Activated CD4-positive, CD25-positive, alpha-beta regulatory T cell treated with anti-CD3 and anti-CD28 coated beads, Interleukin-2, amount 50 U/mL, for 24 hours (primary cell): ENCODE data around the gene LEFTY1.
"Not testable (repeated sequence)": the region's sequence is repeated elsewhere in the genome, so short reads cannot be mapped to it uniquely, and the experiment has no call there.

Experiments
- ATAC-seq, 2 donors: fragments of 150-1000 bp; cut with Tn5 transposase; one replicate each; pipeline ENCODE4 v1.10.0; 2021; ENCODE audit warnings: mild to moderate bottlenecking in 1 of 2, moderate library complexity in 1 of 2

The LEFTY1 gene

GRCh38 chr1:225914947-225915346 is 26.0 kb upstream of the LEFTY1 start:
- ATAC-seq = no peak

DNA sequence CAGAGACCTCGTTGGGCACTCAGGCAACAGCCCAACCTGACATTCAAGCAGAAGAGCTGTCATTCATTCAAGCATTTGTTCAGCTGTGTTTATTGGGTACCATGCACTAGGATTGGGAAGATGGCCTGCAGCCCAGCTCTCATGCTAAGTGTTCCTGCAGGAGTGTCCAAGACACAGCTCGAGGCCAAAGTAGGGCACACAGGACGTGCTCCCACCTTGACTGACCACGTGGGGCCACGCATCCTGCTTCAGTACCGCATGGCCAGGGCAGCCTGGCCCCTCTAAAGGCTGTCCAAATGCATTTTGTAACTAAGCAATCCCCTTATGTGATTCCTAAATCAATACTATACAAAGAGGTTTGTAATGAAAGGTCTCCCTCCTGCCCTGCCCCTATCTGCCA is 25.4 kb upstream of the LEFTY1 start:
- ATAC-seq = no peak

DNA sequence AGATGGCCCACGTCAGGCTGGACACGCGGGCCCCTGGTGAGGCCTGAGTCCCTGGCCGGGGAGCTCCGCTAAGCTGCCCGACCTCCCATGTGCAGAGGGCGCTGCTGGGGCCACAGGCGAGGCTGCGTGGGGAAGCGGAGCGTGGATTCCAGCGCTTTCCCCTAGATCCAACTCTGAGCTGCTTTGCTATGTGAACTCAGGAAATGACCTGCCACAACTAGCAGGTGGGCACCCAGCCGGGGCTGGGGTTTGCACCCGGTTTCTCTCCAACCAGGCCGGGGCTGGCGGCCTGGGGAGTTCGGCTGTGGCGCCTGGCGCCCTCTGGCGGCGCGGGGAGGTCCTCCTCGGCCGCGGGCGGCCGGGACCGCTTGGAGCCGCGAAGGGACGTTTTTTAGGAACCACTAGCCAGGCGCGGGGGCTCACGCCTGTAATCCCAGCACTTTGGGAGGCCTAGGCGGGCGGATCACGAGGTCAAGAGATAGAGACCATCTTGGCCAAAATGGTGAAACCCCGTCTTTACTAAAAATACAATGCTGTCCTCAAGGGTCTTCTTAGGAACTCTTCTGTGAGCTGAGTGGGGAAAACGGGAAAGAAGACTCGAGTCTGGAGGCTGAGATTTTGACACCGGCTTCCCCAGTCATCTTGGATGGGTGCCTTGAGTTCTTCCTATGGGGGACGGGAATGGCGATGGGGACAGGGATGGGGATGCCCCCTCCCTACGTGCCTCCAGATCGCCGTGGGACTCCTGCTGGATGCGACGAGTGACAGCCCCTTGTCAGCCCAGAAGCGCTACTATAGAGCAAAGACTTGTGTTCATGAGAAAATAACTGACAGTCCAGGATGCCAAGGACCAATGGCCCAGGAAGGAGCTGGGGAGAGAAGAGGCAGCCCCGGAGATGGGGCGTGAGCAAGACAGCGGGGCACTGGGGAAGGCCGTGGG is 22.5 kb upstream of the LEFTY1 start:
- ATAC-seq = peak; percentile 85 to 88

- no peak for ATAC-seq
These were observed 20.5 kb upstream of the LEFTY1 start for GRCh38 chr1:225909477-225909876.

DNA sequence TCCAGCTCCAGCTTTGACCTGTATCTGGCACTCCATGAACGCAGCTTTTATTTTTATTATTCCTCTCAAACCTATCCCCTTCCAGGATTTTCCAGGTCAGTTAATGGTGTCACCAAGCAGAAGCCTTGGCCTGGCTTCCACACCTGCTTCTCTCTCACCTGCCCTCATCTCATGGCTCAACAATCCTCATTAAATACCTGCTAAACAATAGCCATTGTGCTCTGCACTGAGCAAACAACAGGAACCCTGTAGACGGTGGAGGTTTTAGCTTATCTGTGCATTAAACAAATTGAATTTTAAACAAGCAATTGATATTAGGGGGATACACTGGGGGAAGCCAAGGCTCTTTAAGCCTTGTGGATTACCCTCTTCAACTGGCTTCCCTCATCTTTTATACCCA is 19.8 kb upstream of the LEFTY1 start:
- no peak for ATAC-seq

DNA sequence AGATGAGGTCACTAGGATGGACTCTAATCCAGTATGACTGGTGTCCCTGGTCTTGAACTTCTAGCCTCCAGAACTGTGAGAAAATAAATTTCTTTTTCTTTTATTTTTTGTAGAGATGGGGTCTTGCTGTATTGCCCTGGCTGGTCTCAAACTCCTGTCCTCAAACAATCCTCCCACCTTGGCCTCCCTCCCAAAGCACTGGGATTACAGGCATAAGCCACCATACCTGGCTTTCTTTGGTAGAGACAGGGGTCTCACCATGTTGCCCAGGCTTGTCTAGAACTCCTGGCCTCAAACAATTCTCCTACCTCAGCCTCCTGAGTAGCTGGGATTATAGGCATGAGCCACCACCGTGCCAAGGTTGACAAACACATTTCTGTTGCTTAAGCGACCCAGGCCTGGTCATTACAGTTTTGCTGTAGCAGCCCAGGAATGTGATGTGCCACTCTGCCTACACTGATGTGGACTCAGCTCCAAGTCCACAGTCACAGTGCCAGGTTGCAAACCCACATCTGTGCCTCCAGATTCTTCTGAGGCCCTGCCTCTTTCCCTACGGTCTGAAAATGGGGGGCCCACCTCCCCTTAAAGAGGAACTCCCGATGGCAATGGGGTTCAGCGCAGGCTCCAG is 19.2 kb upstream of the LEFTY1 start:
- ATAC-seq = no peak

DNA sequence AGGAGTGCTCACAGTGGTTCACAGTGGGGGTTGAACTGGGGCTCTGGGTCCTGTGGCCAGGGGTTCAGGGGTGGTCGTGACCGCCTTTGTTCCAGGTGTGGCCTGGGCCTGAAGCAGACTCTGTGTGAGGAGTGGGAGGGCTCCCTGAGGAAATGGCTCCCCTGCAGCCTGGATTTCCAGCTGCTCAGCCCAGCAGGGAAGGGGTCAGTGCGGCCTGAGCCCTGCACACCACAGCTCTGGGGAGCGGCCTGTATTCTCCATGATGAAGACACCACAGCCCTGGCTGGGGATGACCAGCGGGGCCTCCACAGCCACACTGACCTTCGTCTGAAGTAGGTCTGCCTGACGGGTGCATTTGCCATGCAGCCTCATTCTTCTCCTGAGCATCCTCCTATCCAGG is 18.4 kb upstream of the LEFTY1 start:
- ATAC-seq = no peak

DNA sequence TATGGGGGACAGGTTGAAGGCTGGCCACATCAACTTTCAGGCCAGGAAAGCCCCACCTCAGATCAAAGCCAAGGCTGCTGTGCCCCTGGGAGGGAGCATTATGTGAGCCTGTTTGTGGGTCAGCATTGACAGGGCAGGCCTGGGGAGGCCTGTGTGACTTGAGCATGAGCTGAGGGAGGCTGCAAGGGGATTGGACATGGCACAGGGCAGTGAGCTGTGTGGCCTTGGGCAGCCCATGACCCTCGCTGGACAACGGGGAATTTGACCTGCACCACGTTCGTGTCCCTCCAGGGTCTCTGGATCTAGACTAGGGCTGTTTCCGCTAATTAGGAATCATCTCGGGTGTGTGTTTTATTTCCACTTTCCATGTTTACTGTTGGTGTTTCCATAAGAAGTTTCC is 17.5 kb upstream of the LEFTY1 start:
- no peak for ATAC-seq

DNA sequence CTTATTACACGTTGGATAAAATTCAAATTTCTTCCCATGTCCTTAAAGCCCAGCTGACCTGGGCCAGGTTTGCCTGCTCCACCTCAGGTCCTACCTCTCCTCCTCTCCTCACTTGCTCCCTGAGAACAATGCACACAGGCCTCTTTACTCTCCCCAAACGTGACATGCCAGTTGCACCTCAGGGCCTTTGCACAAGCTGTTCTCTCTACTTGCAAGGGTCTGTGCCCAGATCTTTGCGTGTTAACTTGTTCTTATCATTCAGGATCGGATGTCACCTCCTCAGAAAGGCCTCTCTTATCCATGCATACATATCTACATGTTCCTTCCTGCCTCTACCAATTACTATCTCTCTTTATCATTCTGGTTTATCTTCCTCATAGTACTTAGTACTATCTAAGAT is 14.7 kb upstream of the LEFTY1 start:
- no peak for ATAC-seq

GRCh38 chr1:225899044-225899925 is 10.3 kb upstream of the LEFTY1 start:
- ATAC-seq = no peak

DNA sequence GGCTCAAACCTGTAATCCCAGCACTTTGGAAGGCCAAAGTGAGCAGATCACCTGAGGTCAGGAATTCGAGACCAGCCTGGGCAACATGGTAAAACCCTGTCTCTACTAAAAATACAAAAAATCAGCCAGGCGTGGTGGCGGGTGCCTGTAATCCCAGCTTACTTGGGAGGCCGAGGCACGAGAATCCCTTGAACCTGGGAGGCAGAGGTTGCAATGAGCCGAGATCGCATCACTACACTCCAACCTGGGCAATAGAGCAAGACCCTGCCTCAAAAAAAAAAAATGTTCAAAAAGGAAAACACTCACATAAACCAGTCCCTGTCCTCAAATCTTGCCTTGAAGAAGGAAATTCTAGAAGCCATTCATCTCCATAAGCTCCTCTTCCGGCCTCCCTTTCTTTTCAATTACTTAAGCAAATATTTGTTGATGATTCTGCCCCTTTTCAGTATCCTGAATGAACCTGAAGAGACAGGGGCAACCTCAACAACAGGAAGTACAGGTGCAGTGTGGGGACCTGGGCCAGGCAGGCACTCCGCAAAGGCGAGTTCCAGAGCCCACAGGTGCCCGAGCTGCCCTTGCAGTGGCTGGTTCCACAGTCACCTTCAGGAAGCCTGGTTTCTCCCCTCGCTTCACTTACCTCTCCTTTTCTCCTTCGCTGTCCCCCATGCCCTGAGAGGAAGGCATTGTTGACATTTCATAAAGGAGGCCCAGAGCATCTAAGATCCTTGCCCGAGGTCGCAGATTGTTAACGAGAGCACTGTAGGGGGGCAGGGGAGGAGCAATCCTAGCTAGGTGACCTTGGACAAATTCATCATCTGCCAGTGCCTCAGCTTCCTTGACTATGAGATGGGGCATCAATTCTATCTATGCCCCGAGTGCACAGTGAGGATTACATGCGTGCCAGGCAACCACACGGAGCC is 8.9 kb upstream of the LEFTY1 start:
- ATAC-seq = no peak

DNA sequence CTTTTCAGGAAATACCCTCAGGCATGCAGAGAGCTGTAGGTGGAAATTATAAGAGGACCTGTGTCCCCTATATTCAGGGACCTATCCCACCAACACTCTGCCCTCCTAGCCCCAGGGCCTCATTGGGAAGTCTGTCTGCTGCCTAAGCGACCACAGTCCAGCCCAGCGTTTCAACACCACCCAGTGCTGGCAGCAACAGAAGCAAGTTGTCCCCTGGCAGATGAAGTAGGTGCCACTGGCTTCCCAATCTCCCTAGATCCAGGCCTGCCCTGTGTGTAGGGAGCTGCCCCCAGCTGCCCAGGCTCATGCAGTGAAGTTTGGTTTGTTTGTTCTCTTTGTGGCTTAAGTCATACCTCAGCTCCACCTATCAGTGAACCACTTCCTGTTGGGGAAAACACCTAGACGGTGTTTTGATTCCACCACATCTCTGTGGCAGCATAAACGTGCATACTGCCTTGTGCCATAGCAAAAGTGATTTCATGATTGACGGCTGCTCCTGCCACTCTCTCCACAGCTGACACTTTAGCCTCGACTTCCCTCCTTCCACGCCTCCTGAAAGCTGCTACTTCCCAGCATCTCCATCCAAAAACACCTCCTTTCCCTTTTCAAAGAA is 8.1 kb upstream of the LEFTY1 start:
- peak; percentile 100 for ATAC-seq

- no peak for ATAC-seq
These were observed 7.5 kb upstream of the LEFTY1 start for GRCh38 chr1:225896494-225896893.

DNA sequence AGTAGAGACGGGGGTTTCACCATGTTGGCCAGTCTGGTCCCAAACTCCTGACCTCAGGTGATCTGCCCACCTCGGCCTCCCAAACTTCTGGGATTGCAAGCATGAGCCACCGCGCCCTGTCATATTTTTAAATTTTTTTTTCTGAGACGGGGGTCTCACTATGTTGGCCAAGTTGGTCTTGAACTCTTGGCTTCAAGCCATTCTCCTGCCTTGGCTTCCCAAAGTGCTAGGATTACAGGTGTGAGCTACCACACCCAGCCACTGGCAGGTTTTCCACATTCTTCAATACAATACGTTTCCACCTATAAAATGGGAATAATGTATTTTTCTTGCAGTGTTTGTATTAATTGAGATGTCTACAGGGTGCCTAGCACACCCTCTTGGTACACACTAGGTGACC is 3.4 kb upstream of the LEFTY1 start:
- ATAC-seq = no peak

- no peak for ATAC-seq
These were observed 2.5 kb upstream of the LEFTY1 start for GRCh38 chr1:225891229-225891972.

GRCh38 chr1:225890346-225891228 is 1.6 kb upstream of the LEFTY1 start:
- ATAC-seq = no peak

- no peak for ATAC-seq
These were observed 797 bp upstream of the LEFTY1 start for GRCh38 chr1:225889743-225890142.

DNA sequence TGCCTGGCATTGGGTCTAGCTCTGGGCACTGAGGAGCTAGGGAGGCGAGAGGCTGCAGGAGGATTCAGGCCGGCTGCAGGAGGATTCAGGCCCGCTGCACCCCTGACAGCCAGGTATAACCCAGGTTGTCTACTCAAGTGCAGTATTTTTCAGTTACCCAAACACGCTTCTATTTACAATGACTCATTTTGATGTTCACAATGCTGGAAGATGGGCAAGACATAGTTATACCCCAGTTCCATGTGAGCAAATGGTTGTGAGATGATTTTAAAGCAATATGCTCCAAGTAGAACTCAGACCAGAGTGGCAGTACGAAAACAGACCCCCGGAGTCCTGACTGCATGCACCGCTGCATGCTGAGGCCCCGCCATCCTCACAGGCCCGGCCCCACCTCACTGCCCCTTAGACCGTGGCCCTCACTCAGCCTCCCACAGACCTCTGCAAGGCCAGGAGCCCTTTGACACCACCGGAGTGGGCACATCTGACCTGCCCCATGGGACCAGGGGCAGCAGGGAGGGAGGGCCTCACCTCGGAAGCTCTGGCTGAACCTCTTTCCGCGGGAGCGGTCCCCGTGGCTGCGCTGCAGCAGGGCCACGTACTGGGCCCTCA is 553 bp downstream of the LEFTY1 start:
- no peak for ATAC-seq

DNA sequence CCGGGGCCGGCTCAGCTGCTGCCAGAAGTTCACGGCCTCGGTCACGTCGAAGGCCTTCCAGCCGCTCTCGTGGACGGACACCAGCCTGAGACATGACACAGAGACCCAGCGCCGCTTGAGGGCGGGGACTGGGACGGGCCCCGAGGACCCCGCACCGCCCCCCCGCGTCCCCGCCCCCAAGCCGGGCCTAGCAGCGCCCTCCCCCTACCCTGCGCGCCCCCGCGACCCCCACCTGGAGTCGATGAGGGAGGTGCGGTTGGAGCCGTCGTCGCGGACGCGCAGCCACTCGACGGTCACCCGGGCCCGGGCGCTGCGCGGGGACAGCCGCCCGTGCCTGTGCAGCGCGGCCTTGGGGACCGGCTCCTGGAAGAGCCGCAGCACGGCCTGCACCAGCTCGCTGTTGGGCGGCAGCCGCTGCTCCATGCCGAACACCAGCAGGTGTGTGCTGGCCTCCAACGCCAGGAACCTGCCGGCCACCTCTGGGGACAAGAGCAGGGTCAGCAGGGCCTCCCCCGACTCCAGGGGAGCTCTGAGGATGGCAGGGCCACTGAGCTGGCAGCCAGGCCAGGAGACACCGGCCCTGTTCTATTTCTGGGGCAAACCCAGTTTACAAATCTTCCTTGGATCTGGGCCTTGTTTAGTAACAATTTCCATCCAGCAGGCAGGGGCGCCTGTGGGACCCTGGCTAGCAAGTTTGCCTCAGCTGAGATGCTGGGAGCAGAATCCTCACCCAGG is 1.2 kb downstream of the LEFTY1 start:
- ATAC-seq = not testable (repeated sequence)
